A549 (cell line): ENCODE results near the gene SETD1B. TPM values are rescaled to one million over a fixed set of nuclear protein-coding genes. Genes with fewer than 3 reads are reported as not detected.

Source experiments
- ATAC-seq, 2 experiments: fragments of 200-7000 bp in 1 of 2; fragments of >200 bp in 1 of 2; cut with Nextera tagmentation in 1 of 2; cut with Tn5 transposase in 1 of 2; 3 replicates each; pipeline versions ENCODE4 v1.8.0 to v1.9.1; 2018 to 2020; ENCODE audit warnings: mild to moderate bottlenecking in 1 of 2, moderate library complexity in 1 of 2
- CTCF ChIA-PET: fragments of 300-600 bp; sonication (Branson Sonifier 250); formaldehyde crosslinking; extraction: SDS; loops from one replicate; lab custom pipeline; 2021; ENCODE audit warnings: antibody characterized with exemption, inconsistent platforms; lab: Yijun Ruan, JAX
- POLR2A ChIA-PET: fragments of 350-600 bp; formaldehyde crosslinking; extraction: SDS; loops from one replicate; lab custom pipeline; 2021; ENCODE audit warnings: antibody characterized with exemption, inconsistent platforms; lab: Yijun Ruan, JAX
- DNase-seq, 2 experiments: peaks; one replicate each; pipeline versions ENCODE4 v3.0.0 to v3.0.0-alpha.2; 2011 to 2016; ENCODE audit warnings: low read depth in 1 of 2, low spot score in 1 of 2
- FAIRE-seq: peaks from 2 replicates; lab custom pipeline; 2011; peaks lifted over from hg19 to GRCh38; lab: Jason Lieb, UNC
- H3K27ac ChIP-seq, 2 experiments: fragments of >200 bp; sonication (Bioruptor Twin); formaldehyde crosslinking; 3 replicates each; pipeline ENCODE4 v1.5.1; 2016 to 2017
- H3K4me1 ChIP-seq: fragments of >200 bp; sonication (Bioruptor Twin); formaldehyde crosslinking; 3 replicates; pipeline ENCODE4 v1.6.1; 2016
- H3K4me2 ChIP-seq: fragments of >200 bp; sonication (Bioruptor Twin); formaldehyde crosslinking; 3 replicates; pipeline ENCODE4 v1.6.1; 2016
- H3K4me3 ChIP-seq: fragments of >200 bp; sonication (Bioruptor Twin); formaldehyde crosslinking; 3 replicates; pipeline ENCODE4 v1.5.1; 2016
- H3K9me3 ChIP-seq: fragments of >200 bp; sonication (Bioruptor Twin); formaldehyde crosslinking; 3 replicates; pipeline ENCODE4 v1.6.1; 2016
- CHD4 ChIP-seq: fragments of 200-600 bp; sonication (generic); IDR thresholded peaks from 2 replicates; pipeline ENCODE4 v1.6.1; 2016; ENCODE audit warnings: antibody characterized with exemption, mild to moderate bottlenecking, borderline replicate concordance
- EHMT2 ChIP-seq: fragments of 200-600 bp; sonication (generic); IDR thresholded peaks from 2 replicates; pipeline ENCODE4 v1.6.1; 2016; ENCODE audit warnings: antibody characterized with exemption, low read depth, mild to moderate bottlenecking, moderate library complexity
- EP300 ChIP-seq, 2 experiments: fragments of >200 bp; sonication (Bioruptor Twin); formaldehyde crosslinking; IDR thresholded peaks; 2 replicates in 1 of 2; 3 replicates in 1 of 2; pipeline ENCODE4 v1.6.1; 2016 to 2017
- ESRRA ChIP-seq: fragments of 150-350 bp; IDR thresholded peaks from 2 replicates; pipeline ENCODE4 v1.6.1; 2014; ENCODE audit warnings: mild to moderate bottlenecking, low read length, borderline replicate concordance
- FOSL2 ChIP-seq, 2 experiments: fragments of 450-650 bp in 1 of 2; fragments of >200 bp in 1 of 2; sonication (Bioruptor Twin) in 1 of 2; formaldehyde crosslinking; IDR thresholded peaks; 2 replicates each; pipeline versions ENCODE4 v1.5.0 to v1.6.1; 2016 to 2020; ENCODE audit warnings: mild to moderate bottlenecking in 1 of 2, moderate library complexity in 1 of 2
- HEYL ChIP-seq: fragments of 250-450 bp; sonication (Bioruptor Pico); IDR thresholded peaks from 2 replicates; pipeline ENCODE4 v1.8.0; 2021; ENCODE audit warnings: mild to moderate bottlenecking, moderate library complexity
- HOXA7 ChIP-seq: fragments of 250-450 bp; sonication (Bioruptor Pico); IDR thresholded peaks from 2 replicates; pipeline ENCODE4 v1.5.0; 2020; ENCODE audit warnings: mild to moderate bottlenecking, moderate library complexity
- KDM5A ChIP-seq: fragments of 200-600 bp; sonication (generic); IDR thresholded peaks from 2 replicates; pipeline ENCODE4 v1.6.1; 2016; ENCODE audit warnings: antibody characterized with exemption, mild to moderate bottlenecking
- MYC ChIP-seq: IDR thresholded peaks from 2 replicates; pipeline ENCODE4 v1.6.1; 2012; ENCODE audit warnings: mild to moderate bottlenecking, inconsistent platforms, low read length, improper control_type of control experiment, borderline replicate concordance
- NPAS2 ChIP-seq: fragments of 250-450 bp; sonication (Bioruptor Pico); IDR thresholded peaks from 2 replicates; pipeline ENCODE4 v1.8.0; 2022; ENCODE audit warnings: mild to moderate bottlenecking, moderate library complexity, borderline replicate concordance
- NR3C1 ChIP-seq: fragments of >200 bp; sonication (Bioruptor Twin); formaldehyde crosslinking; IDR thresholded peaks from 3 replicates; pipeline ENCODE4 v1.6.1; 2017
- POLR2A ChIP-seq: IDR thresholded peaks from 2 replicates; pipeline ENCODE4 v1.6.1; 2012; ENCODE audit warnings: mild to moderate bottlenecking, low read length
- SMC3 ChIP-seq: fragments of >200 bp; sonication (Bioruptor Twin); formaldehyde crosslinking; IDR thresholded peaks from 3 replicates; pipeline ENCODE4 v1.6.1; 2018; ENCODE audit warnings: inconsistent platforms
- TFCP2L1 ChIP-seq: fragments of 250-450 bp; sonication (Bioruptor Pico); IDR thresholded peaks from 2 replicates; pipeline ENCODE4 v1.5.0; 2021; ENCODE audit warnings: mild to moderate bottlenecking
- ZNF302 ChIP-seq: fragments of 250-450 bp; sonication (Bioruptor Pico); IDR thresholded peaks from 2 replicates; pipeline ENCODE4 v1.9.0; 2021; ENCODE audit warnings: inconsistent platforms, mild to moderate bottlenecking, moderate library complexity
- ZSCAN20 ChIP-seq: fragments of 250-450 bp; sonication (Bioruptor Pico); IDR thresholded peaks from 2 replicates; pipeline ENCODE4 v1.8.0; 2022; ENCODE audit warnings: mild to moderate bottlenecking, moderate library complexity
- WGBS: methylation state at CpG from one replicate; pipeline ENCODE4 v1.1.6; 2017; ENCODE audit errors: missing lambda C conversion rate; 5-methylcytosine and 5-hydroxymethylcytosine counted together
- polyA plus RNA-seq, 4 experiments: library from polyadenylated mRNA; depleted of rRNA in 3 of 4; stranded (reverse); fragments of >200 nt; fragmentation: RNase III in 1 of 4; extraction: RNeasy Plus Mini Kit Qiagen cat#74134 plus additional on column Dnase treatment in 1 of 4; gene quantifications; 2 replicates in 3 of 4; 3 replicates in 1 of 4; pipeline ENCODE4 v1.2.3, GENCODE V29; 2011 to 2017
- TF ChIP-seq, protein P1 (sequence below): fragments of 450-650 bp; IDR thresholded peaks from 2 replicates; pipeline ENCODE4 v1.6.1; 2014; ENCODE audit warnings: antibody characterized with exemption
- TF ChIP-seq, protein P2 (sequence below): IDR thresholded peaks from 2 replicates; pipeline ENCODE4 v1.6.1; 2012; ENCODE audit warnings: low read depth, borderline replicate concordance
- TF ChIP-seq, protein P3 (sequence below): IDR thresholded peaks from 2 replicates; pipeline ENCODE4 v1.6.1; 2012

Gene SETD1B
- polyA plus RNA-seq, 2 of the 4 experiments (the other 2 are of a cell fraction), result 1.1 to 8.6 TPM

DNA sequence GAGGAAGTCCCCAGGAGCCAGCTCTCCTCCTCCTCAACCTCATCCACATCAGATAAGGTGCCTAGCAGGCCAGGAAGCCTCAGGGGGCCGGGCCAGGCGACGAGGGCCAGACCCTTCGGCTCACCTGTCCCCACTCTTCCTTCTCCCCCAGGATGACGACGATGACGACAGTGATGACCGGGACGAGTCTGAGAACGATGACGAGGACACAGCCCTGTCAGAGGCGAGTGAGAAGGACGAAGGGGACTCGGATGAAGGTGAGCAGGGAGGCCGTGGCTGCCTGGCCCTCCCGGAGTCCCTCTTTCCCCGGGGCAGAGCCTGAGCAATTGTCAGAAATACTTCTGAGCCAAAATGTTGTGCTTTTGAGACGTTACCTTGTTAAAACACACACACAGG is 13.8 kb downstream of the SETD1B start:
- Histone ChIP-seq H3K27ac (no peak overlapping the region), H3K4me3 (no peak overlapping the region), H3K9me3 (no peaks in the 10 kb centered on the region), H3K4me1 (peaks cover 13% of the 10 kb centered on the region), H3K4me2 (no peak overlapping the region)
- CTCF ChIA-PET, result interaction anchor here (72.2 kb wide), 1 partner anchor 32 kb away, joined by 2657 read pairs; the partner anchor contains the start of genes RHOF and SETD1B
- no peak for ATAC-seq
- no peak for FAIRE-seq
- 96% methylated on average over 18 of the region's 18 CpGs for WGBS
- POLR2A ChIA-PET, result no interaction called here
- DNase-seq, result no peak
- TF ChIP-seq ZSCAN20 (CRISPR knock-in tag), result no peak
- no peak for TF ChIP-seq HEYL (CRISPR knock-in tag)
- TF ChIP-seq, protein P1, sequence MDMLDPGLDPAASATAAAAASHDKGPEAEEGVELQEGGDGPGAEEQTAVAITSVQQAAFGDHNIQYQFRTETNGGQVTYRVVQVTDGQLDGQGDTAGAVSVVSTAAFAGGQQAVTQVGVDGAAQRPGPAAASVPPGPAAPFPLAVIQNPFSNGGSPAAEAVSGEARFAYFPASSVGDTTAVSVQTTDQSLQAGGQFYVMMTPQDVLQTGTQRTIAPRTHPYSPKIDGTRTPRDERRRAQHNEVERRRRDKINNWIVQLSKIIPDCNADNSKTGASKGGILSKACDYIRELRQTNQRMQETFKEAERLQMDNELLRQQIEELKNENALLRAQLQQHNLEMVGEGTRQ, result no peak
- TF ChIP-seq EP300 (IDR thresholded peaks at IDR 0.05), result no peak
- TF ChIP-seq KDM5A, result no peak
- TF ChIP-seq, protein P2, sequence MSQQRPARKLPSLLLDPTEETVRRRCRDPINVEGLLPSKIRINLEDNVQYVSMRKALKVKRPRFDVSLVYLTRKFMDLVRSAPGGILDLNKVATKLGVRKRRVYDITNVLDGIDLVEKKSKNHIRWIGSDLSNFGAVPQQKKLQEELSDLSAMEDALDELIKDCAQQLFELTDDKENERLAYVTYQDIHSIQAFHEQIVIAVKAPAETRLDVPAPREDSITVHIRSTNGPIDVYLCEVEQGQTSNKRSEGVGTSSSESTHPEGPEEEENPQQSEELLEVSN, result no peak
- TF ChIP-seq HOXA7 (CRISPR knock-in tag), result no peak
- TF ChIP-seq TFCP2L1, result no peak
- no peak for TF ChIP-seq EHMT2
- no peak for TF ChIP-seq NR3C1
- TF ChIP-seq CHD4, result no peak
- TF ChIP-seq FOSL2 (IDR thresholded peaks at IDR 0.05), result no peak
- TF ChIP-seq FOSL2 (CRISPR knock-in tag; IDR thresholded peaks at IDR 0.05), result no peak
- no peak for TF ChIP-seq MYC
- TF ChIP-seq SMC3, result no peak
- TF ChIP-seq ESRRA, result no peak
- no peak for TF ChIP-seq POLR2A
- TF ChIP-seq ZNF302, result no peak
- no peak for TF ChIP-seq NPAS2 (CRISPR knock-in tag)

DNA sequence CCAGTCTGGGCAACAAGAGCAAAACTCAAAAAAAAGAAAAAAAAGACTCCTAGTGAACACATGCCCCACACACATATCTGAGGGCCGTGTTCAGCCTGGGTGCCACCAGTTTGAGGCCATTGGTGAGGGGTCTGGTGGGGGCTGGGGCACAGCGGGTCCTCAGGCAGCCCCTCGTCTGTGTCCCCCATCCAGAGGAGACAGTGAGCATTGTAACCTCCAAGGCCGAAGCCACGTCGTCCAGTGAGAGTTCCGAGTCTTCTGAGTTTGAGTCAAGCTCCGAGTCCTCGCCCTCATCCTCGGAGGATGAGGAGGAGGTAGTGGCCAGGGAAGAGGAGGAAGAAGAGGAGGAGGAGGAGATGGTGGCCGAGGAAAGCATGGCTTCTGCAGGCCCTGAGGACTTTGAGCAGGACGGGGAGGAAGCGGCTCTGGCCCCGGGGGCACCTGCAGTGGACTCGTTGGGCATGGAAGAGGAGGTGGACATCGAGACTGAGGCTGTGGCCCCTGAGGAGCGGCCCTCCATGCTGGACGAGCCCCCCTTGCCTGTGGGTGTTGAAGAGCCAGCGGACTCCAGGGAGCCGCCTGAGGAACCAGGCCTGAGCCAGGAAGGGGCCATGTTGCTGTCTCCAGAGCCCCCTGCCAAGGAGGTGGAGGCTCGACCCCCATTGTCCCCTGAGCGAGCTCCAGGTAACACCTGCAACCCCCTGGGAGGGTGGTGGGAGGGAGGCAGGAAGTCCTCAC is 15.6 kb downstream of the SETD1B start:
- no peak for FAIRE-seq
- Histone ChIP-seq H3K9me3 (no peaks in the 10 kb centered on the region), H3K4me2 (no peak overlapping the region), H3K4me3 (no peak overlapping the region), H3K4me1 (no peaks in the 10 kb centered on the region), H3K27ac (no peak overlapping the region)
- TF ChIP-seq, protein P3, sequence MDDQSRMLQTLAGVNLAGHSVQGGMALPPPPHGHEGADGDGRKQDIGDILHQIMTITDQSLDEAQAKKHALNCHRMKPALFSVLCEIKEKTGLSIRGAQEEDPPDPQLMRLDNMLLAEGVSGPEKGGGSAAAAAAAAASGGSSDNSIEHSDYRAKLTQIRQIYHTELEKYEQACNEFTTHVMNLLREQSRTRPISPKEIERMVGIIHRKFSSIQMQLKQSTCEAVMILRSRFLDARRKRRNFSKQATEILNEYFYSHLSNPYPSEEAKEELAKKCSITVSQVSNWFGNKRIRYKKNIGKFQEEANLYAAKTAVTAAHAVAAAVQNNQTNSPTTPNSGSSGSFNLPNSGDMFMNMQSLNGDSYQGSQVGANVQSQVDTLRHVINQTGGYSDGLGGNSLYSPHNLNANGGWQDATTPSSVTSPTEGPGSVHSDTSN, result no peak
- no peak for DNase-seq
- no peak for ATAC-seq
- POLR2A ChIA-PET, result no interaction called here
- WGBS, result 94% methylated on average over 21 of the region's 22 CpGs
- CTCF ChIA-PET, result interaction anchor here (72.2 kb wide), 1 partner anchor 34 kb away, joined by 2657 read pairs; the partner anchor contains the start of genes RHOF and SETD1B

DNA sequence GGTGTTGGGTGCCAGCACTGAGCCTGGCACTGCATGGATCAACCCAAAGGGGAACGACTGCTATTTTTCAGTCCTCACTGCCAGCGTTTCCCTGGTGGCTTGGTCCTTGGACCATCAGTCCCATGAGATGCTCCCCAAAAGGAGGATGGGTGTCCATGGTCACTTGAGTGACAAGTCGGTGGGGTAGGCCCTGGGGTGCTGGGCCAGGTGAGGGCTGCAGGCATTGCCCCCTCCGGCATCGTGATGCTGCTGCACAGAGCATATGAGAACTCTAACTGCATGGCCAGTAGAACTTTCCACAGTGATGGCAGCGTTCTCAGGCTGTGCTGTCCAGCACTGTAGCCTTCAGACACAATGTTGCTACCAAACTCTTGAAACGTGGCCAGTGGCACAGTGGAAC is 16.2 kb downstream of the SETD1B start:
- ChIA-PET CTCF (interaction anchor here (1.2 to 72.2 kb wide), 2 partner anchors 18 to 34 kb away, joined by 4 to 2657 read pairs; partner anchors contain the start of genes RHOF and SETD1B), POLR2A (no interaction called here)
- H3K4me1 ChIP-seq, result no peaks in the 10 kb centered on the region
- H3K4me3 ChIP-seq, result no peak overlapping the region
- DNase-seq, result no peak
- no peak overlapping the region for H3K27ac ChIP-seq
- no peaks in the 10 kb centered on the region for H3K9me3 ChIP-seq
- H3K4me2 ChIP-seq, result no peak overlapping the region
- no peak for TF ChIP-seq NR3C1
- TF ChIP-seq, all 56 proteins: peak for 0
- FAIRE-seq (no peak), ATAC-seq (no peak)
- 90% methylated on average over 7 of the region's 7 CpGs for WGBS
